Testis (tissue), 3 donors: ENCODE data around the gene CDK18. TPM values are rescaled to one million over a fixed set of nuclear protein-coding genes. Genes with fewer than 3 reads are reported as not detected.

Experiments used
- DNase-seq: peaks from one replicate; pipeline ENCODE4 v3.0.0-alpha.2; 2019
- H3K27ac ChIP-seq, 2 donors: fragments of 200-600 bp; sonication (generic); one replicate each; pipeline ENCODE4 v1.5.1; 2019
- H3K27me3 ChIP-seq: fragments of 200-600 bp; sonication (generic); one replicate; pipeline ENCODE4 v1.5.1; 2019
- H3K36me3 ChIP-seq: fragments of 200-600 bp; sonication (generic); one replicate; pipeline ENCODE4 v1.5.1; 2017; ENCODE audit warnings: low read depth; ENCODE audit errors: missing control alignments
- H3K4me1 ChIP-seq: fragments of 200-600 bp; sonication (generic); one replicate; pipeline ENCODE4 v1.5.1; 2019
- H3K4me3 ChIP-seq, 2 donors: fragments of 200-600 bp; sonication (generic); one replicate each; pipeline ENCODE4 v1.5.1; 2017 to 2019
- H3K9me3 ChIP-seq: fragments of 200-600 bp; sonication (generic); one replicate; pipeline ENCODE4 v1.5.1; 2017
- POLR2A ChIP-seq: fragments of 450-650 bp; IDR thresholded peaks from one replicate; pipeline ENCODE4 v1.6.1; 2017; ENCODE audit warnings: antibody characterized with exemption, mild to moderate bottlenecking, moderate library complexity
- WGBS, 2 donors: methylation state at CpG; one replicate each; pipeline ENCODE4 v1.1.5; 2018; 5-methylcytosine and 5-hydroxymethylcytosine counted together
- intact Hi-C: fragments of 100-400 bp; cut with DNase I; formaldehyde crosslinking; loops from one replicate; pipeline ENCODE4 v1.15.1; 2023; ENCODE audit warnings: low total_unique reads
- polyA plus RNA-seq: library from polyadenylated mRNA; stranded (reverse); fragments of 350-450 nt; fragmentation: Illumina TruSeq; extraction: RNeasy Lipid Tissue Mini Kit (QIAGEN cat#74804); gene quantifications from one replicate; pipeline ENCODE4 v1.2.3, GENCODE V29; 2014; ENCODE audit warnings: low read depth, low replicate concordance; ENCODE audit not compliant: insufficient read depth
- total RNA-seq, 2 donors: library from RNA; depleted of rRNA; stranded (reverse); fragments of >200 nt; gene quantifications; one replicate each; pipeline ENCODE4 v1.2.3, GENCODE V29; 2016
- TF ChIP-seq, protein P1 (sequence below), 3 experiments: fragments of 450-650 bp in 2 of 3; fragments of 200-600 bp in 1 of 3; sonication (generic) in 1 of 3; IDR thresholded peaks; one replicate each; pipeline ENCODE4 v1.5.1; 2016 to 2019; ENCODE audit warnings: antibody characterized with exemption in 3 of 3, mild to moderate bottlenecking in 2 of 3, moderate library complexity in 1 of 3

Gene CDK18
- total and polyA plus RNA-seq, 3 donors from 2014 or later, result 6.5 to 9.2 (median 8.5) TPM

DNA sequence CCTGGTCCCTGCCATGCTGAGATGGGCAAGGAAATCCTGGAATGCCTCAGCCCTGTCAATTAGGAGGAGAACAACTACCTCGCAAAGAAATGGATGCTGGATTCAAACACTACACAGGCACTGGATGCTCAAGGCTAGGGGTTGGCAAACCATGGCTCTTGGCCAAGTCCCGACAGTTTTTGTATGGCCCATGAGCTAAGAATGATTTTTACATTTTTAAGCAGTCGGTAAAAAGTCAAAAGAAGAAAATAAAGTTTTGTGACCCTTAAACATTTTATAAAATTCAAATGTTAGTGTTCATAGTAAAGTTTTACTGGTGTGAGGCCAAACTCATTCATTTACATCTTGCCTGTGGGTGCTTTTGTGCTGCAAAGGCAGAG is 6.5 kb downstream of the CDK18 start:
- no peak for DNase-seq
- peaks cover 5% of the 10 kb centered on the region for H3K4me1 ChIP-seq
- 76 to 88% methylated on average over 3 of the region's 3 CpGs for WGBS, 2 donors
- no peaks in the 10 kb centered on the region for H3K36me3 ChIP-seq
- H3K4me3 ChIP-seq, result no peak overlapping the region
- H3K27me3 ChIP-seq, result no peaks in the 10 kb centered on the region
- no peaks in the 10 kb centered on the region for H3K9me3 ChIP-seq
- intact Hi-C loops, result no loop called here
- TF ChIP-seq POLR2A, result no peak
- TF ChIP-seq, protein P1, sequence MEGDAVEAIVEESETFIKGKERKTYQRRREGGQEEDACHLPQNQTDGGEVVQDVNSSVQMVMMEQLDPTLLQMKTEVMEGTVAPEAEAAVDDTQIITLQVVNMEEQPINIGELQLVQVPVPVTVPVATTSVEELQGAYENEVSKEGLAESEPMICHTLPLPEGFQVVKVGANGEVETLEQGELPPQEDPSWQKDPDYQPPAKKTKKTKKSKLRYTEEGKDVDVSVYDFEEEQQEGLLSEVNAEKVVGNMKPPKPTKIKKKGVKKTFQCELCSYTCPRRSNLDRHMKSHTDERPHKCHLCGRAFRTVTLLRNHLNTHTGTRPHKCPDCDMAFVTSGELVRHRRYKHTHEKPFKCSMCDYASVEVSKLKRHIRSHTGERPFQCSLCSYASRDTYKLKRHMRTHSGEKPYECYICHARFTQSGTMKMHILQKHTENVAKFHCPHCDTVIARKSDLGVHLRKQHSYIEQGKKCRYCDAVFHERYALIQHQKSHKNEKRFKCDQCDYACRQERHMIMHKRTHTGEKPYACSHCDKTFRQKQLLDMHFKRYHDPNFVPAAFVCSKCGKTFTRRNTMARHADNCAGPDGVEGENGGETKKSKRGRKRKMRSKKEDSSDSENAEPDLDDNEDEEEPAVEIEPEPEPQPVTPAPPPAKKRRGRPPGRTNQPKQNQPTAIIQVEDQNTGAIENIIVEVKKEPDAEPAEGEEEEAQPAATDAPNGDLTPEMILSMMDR (IDR thresholded peaks at IDR 0.05), result no peak
- H3K27ac ChIP-seq, result no peak overlapping the region

GRCh38 chr1:205512059-205513045 is 7.9 kb downstream of the CDK18 start:
- H3K4me3 ChIP-seq, result no peak overlapping the region
- H3K9me3 ChIP-seq, result no peaks in the 10 kb centered on the region
- no peaks in the 10 kb centered on the region for H3K36me3 ChIP-seq
- TF ChIP-seq, protein P1 (IDR thresholded peaks at IDR 0.05), result no peak
- TF ChIP-seq POLR2A, result no peak
- intact Hi-C loops, result no loop called here
- H3K27ac ChIP-seq, result no peak overlapping the region
- H3K4me1 ChIP-seq, result peaks cover 10% of the 10 kb centered on the region
- WGBS, 2 donors, result 70 to 74% methylated on average over 13 of the region's 13 CpGs
- no peak for DNase-seq
- H3K27me3 ChIP-seq, result no peaks in the 10 kb centered on the region

- Histone ChIP-seq H3K4me1 (peaks cover 10% of the 10 kb centered on the region), H3K4me3 (no peak overlapping the region), H3K36me3 (no peaks in the 10 kb centered on the region), H3K27ac (no peak overlapping the region), H3K27me3 (no peaks in the 10 kb centered on the region), H3K9me3 (no peaks in the 10 kb centered on the region)
- DNase-seq, result no peak
- TF ChIP-seq POLR2A, result no peak
- TF ChIP-seq, protein P1 (IDR thresholded peaks at IDR 0.05), result no peak
- intact Hi-C loops, result no loop called here
- 94 to 96% methylated on average over 5 of the region's 5 CpGs for WGBS, 2 donors
Observed at GRCh38 chr1:205513774-205514173, 9.3 kb downstream of the CDK18 start.

GRCh38 chr1:205514211-205515142 is 10.0 kb downstream of the CDK18 start:
- TF ChIP-seq, protein P1 (IDR thresholded peaks at IDR 0.05), result no peak
- no peak for TF ChIP-seq POLR2A
- Histone ChIP-seq H3K4me3 (no peak overlapping the region), H3K36me3 (no peaks in the 10 kb centered on the region), H3K27me3 (no peaks in the 10 kb centered on the region), H3K27ac (no peak overlapping the region), H3K4me1 (peaks cover 10% of the 10 kb centered on the region), H3K9me3 (no peaks in the 10 kb centered on the region)
- intact Hi-C loops, result no loop called here
- no peak for DNase-seq
- WGBS, 2 donors, result 79 to 87% methylated on average over 7 of the region's 7 CpGs
